Stomach smooth muscle (tissue), 2 donors: ENCODE data around the gene ZFP36L1.

ENCODE experiments used
- H3K27ac ChIP-seq: one replicate; pipeline ENCODE4 v1.7.0; 2013; ENCODE audit warnings: mild to moderate bottlenecking, low read length, inconsistent platforms
- H3K27me3 ChIP-seq, 2 donors: one replicate each; pipeline ENCODE4 v1.7.0; 2013; ENCODE audit warnings: low read length in 2 of 2; ENCODE audit not compliant: insufficient read depth in 2 of 2, control insufficient read depth in 1 of 2
- H3K36me3 ChIP-seq, 2 donors: one replicate each; pipeline ENCODE4 v1.7.0; 2013; ENCODE audit warnings: low read length in 2 of 2; ENCODE audit not compliant: control insufficient read depth in 2 of 2, insufficient read depth in 2 of 2
- H3K4me1 ChIP-seq: one replicate; pipeline ENCODE4 v1.7.0; 2013; ENCODE audit warnings: low read length; ENCODE audit not compliant: control insufficient read depth, insufficient read depth
- H3K4me3 ChIP-seq, 2 donors: one replicate each; pipeline ENCODE4 v1.7.0; 2013; ENCODE audit warnings: low read length in 2 of 2
- H3K9ac ChIP-seq, 2 donors: one replicate each; pipeline ENCODE4 v1.7.0; 2013; ENCODE audit warnings: low read length in 2 of 2, mild to moderate bottlenecking in 1 of 2
- H3K9me3 ChIP-seq, 2 donors: one replicate each; pipeline ENCODE4 v1.7.0; 2013; ENCODE audit warnings: low read length in 2 of 2; ENCODE audit not compliant: control insufficient read depth in 2 of 2
- donor health status: healthy.
- donor health status: Pancreatic carcinoma.

The ZFP36L1 gene

DNA sequence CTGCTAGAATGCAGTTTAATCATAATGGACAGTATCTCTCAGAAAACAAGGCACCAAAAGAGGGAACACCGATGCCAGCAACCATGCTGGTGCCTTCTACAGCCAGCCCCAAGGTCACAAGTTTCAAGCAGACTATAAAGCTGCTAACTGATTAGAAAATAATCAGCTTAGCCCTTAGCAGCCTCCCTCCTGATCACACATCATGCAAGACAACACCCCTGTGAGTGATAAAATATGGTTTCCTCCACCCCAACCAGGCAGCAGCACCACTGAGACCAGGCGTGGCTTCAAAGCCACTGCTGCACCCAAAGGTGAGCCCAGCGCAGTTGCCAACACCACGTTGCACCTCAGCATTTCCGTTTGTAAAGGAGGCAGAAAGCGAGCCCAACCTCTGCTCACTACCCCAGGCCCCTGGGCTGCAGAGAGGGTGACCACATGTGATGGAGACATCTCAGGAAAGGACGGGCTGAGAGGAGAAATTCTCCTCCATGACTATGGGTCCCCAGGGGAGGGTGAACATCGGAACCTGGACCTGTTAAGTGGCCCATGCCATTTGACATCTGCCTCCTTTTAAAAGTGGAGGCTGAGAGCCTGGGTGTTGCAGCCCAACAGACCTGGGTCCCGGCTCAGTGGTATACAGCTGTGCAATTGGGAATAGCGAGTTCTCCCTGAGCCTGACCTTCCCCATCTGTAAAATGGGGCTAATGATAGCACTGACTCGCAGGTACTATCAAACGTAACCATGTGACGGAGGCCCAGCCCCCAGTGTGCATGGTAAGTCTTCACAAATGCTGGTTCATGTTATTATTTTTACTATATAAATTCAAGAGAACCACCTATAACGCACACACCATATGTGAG, 11.5 kb downstream of the ZFP36L1 start:
- peaks cover 45% of the 10 kb centered on the region for H3K4me1 ChIP-seq
- no peaks in the 10 kb centered on the region for H3K27me3 ChIP-seq
- H3K9ac ChIP-seq, result peak overlapping the region; percentile 1 to 21
- H3K9me3 ChIP-seq, result no peaks in the 10 kb centered on the region
- H3K4me3 ChIP-seq, result no peak overlapping the region
- H3K36me3 ChIP-seq, result peaks cover 0 to 2% of the 10 kb centered on the region in 2 donors
- H3K27ac ChIP-seq, result peak overlapping the region; percentile 75

DNA sequence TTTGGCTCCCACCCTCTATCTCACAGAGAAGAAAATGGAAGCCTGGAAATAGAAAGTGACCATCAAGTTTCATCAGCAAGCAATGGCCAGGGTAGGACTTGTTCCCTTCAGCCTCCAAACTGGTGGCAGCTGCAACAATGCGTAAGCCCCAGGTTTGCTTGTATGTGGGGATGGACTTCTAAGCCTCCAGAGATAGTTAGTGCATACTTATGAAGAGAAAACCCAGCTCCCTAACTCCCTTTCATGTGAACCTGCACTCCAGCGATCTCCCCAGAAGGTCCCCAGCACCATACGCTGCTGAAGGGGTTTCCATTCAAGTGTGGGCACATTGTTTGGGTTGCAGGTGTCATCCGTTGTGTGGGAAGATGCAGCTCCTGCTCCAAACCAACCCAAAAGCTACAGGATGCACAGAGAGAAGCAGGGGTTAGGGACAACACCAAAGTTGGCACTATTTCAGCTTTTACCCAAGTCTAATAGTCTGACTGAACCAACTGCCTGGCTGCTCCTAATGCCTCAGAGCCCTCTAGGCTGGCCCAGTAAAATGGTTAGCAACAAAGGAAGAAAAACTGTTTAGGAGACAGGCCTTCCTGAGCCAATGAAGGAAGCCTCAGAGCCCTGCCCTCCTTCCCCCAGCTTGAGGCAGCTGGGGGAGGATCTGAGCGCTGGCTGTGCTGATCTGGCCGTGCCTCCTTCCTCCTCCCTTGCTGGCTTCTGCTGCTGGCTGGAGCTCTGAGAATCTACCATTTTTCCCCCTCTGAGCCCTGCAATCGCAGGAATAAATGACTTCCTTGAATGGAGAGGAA, 12.3 kb downstream of the ZFP36L1 start:
- Histone ChIP-seq H3K9me3 (peaks cover 0 to under 1% of the 10 kb centered on the region in 2 donors), H3K36me3 (no peaks in the 10 kb centered on the region), H3K27me3 (no peaks in the 10 kb centered on the region), H3K4me1 (peaks cover 37% of the 10 kb centered on the region), H3K4me3 (peak overlapping the region in 1 of 2 donors; percentile 10), H3K9ac (peak overlapping the region; percentile 1 to 36), H3K27ac (peak overlapping the region; percentile 75)

DNA sequence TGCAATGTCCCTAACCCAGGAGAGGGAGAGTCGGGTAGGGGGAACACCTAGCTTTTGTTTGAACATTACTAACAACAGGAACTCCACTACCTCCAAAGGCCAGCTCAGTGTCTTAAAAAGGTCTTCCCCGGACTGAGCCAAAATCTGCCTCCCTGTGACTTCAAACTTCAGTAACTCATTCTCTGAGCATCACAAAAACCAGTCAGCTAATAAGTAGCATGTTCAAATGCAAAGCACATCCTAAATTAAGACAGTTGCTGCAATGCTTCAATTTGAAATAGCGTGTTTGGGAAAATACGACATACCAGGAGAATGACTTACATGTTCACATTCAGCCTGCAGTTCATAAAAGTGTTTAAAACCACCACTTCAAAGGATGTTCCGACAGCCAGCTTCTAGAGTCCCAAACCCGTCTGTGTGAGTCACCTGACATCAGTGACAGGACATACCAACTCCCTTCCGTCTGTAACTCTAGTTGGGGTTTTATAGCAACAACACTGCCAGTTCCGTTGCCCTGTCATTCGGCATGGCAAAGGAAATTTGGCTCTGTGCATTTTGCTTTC, 13.0 kb downstream of the ZFP36L1 start:
- Histone ChIP-seq H3K27ac (peak overlapping the region; percentile 75), H3K4me1 (peaks cover 30% of the 10 kb centered on the region)

DNA sequence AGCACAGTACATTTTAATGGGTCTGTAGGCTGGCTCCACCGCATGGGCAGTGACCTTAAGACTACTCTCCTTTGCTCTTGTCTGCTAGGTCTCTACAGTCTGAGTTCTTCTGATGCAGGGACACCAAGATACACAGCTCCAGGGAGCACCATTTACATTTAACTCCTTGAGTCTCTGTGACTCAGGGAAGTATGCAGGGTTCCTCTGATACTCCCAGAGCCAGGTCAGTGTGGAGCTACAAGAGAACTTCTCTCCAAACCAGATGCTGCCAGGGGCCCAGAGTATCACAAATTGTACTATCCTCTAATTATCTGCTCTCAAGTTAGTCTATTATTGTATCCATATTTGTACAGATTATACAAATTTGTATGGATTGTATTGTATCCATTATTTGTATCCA, 15.2 kb downstream of the ZFP36L1 start:
- Histone ChIP-seq H3K9me3 (peaks cover 0 to 8% of the 10 kb centered on the region in 2 donors), H3K4me1 (peaks cover 27% of the 10 kb centered on the region), H3K27me3 (no peaks in the 10 kb centered on the region), H3K9ac (no peak overlapping the region), H3K36me3 (no peaks in the 10 kb centered on the region), H3K27ac (no peak overlapping the region), H3K4me3 (no peak overlapping the region)

More for the DNA sequence above, 13.0 kb downstream of the ZFP36L1 start:
- peak overlapping the region in 1 of 2 donors; percentile 36 for H3K9ac ChIP-seq
- H3K4me3 ChIP-seq, result peak overlapping the region in 1 of 2 donors; percentile 10
- H3K27me3 ChIP-seq, result no peaks in the 10 kb centered on the region
- no peaks in the 10 kb centered on the region for H3K36me3 ChIP-seq
- H3K9me3 ChIP-seq, result peaks cover 0 to 7% of the 10 kb centered on the region in 2 donors

DNA sequence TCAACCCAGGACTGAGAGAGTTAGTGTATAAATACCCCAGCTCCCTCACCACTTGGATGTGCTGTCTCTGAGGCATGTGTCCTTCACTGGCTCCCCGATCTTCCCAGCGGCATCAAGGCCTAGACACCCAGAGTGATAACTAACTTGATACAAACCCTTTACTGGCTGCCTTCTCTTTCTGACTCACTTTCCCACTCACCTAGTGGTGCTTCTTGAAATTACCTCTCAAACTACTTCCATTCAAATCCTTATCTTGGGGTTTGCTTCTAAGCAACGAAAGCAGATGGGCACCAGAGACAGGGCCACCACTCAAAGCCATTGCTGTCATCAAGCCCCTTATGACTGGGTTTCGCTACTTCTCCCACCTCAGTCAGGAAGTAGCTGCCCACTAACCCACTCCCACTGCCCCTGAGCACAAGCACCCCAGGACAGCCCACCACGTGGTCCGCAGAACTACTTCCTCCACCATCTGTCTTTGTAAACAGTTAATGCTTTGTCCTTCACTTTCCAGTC, 17.2 kb downstream of the ZFP36L1 start:
- H3K9me3 ChIP-seq, result peaks cover 0 to 8% of the 10 kb centered on the region in 2 donors
- H3K4me1 ChIP-seq, result peaks cover 11% of the 10 kb centered on the region
- H3K4me3 ChIP-seq, result no peak overlapping the region
- no peaks in the 10 kb centered on the region for H3K27me3 ChIP-seq
- H3K27ac ChIP-seq, result no peak overlapping the region
- H3K36me3 ChIP-seq, result no peaks in the 10 kb centered on the region
- H3K9ac ChIP-seq, result no peak overlapping the region

DNA sequence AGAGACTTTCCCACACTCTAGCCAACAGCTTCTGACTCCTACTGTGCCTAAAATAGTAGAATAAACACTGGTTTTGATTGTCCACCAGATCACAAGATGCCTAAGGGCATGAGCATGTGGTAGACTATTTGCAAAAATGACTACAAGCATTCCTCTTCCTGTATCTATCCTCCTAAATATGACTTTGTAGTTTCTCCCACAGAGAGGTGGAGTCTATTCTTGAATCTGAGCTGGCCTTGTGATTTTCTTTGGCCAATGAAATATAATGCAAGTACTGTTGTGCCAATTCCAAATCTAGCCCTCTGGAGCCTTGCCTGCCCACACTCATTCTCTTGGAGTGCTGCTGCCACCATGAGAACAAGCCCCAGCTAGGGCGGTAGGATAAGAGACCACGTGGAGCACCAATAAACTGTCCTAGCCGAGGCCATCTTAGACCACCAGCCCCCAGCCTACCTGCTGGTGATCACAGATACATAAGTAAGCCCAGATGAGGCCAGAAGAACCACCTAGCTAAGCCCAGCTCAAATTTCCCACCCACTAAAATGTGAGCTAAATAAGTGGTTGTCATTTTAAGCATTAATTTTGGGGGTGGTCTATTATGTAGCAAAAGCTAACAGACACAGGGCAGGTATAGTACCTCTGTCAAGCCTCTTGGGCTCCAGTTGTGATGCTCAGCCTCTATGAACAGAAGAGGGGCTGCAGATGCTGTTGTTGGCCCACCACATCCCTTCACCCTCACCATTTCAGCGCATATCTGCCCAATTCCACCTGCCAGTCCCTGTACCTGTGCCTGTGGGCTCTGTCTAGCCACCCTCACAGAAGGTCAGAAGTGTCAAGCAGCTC, 17.9 kb downstream of the ZFP36L1 start:
- H3K9ac ChIP-seq, result no peak overlapping the region
- H3K27ac ChIP-seq, result no peak overlapping the region
- H3K4me3 ChIP-seq, result no peak overlapping the region
- no peaks in the 10 kb centered on the region for H3K36me3 ChIP-seq
- H3K9me3 ChIP-seq, result peaks cover 0 to 8% of the 10 kb centered on the region in 2 donors
- H3K4me1 ChIP-seq, result peaks cover 4% of the 10 kb centered on the region
- no peaks in the 10 kb centered on the region for H3K27me3 ChIP-seq

DNA sequence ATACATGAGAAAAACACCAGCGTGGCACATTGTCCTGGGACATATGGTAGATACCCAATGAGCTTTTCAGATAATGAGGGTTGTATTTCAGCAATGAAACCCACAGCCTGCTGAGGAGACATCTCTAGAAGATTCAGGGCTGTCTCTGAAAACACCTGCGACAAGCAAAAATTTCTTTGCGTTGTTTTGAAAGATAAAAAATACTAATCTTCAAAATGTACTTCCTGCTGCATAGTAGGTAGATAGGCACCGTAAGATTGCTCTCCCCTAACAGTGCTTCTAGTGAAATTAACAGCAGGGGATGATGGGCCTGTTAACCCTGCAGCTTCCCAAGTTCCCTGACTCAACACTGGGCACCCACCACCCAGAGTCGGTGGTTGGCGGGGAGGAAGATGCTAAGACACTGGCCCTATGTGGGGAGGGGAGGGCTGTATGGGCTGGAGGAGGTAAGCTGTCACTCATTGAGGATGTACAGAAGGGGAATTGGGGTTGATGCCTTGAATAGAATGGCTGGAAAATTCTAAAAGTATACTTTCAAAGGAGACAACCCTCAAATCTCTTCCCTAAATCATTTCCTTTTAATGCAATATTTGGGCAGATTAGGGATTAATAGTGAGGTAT, 20.0 kb downstream of the ZFP36L1 start:
- Histone ChIP-seq H3K9ac (no peak overlapping the region), H3K36me3 (no peaks in the 10 kb centered on the region), H3K9me3 (peaks cover 0 to 8% of the 10 kb centered on the region in 2 donors), H3K4me1 (no peaks in the 10 kb centered on the region), H3K4me3 (no peak overlapping the region), H3K27me3 (no peaks in the 10 kb centered on the region), H3K27ac (no peak overlapping the region)

DNA sequence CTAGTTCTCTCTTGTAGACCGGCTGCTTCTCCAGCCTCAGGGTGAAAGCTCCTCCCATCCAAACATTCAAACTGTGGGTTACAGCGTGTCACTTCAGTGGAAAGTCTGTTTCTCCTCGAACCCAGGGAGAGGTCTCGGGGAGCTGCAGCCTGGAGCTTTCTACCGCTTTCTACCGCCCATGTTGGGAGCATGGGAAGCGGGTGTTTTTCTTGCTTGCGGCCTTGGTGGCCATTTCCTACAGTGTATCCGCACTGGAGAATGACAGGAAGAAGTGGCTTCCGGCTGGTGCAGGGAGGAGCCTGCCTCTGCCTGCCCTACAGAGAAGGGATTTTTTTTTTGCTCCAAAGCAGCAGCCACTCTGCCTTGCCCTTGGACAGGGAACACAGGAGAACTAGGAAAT, 21.2 kb downstream of the ZFP36L1 start:
- peaks cover 0 to 8% of the 10 kb centered on the region in 2 donors for H3K9me3 ChIP-seq
- no peaks in the 10 kb centered on the region for H3K27me3 ChIP-seq
- no peaks in the 10 kb centered on the region for H3K4me1 ChIP-seq
- H3K4me3 ChIP-seq, result no peak overlapping the region
- H3K9ac ChIP-seq, result no peak overlapping the region
- H3K27ac ChIP-seq, result no peak overlapping the region
- H3K36me3 ChIP-seq, result no peaks in the 10 kb centered on the region

DNA sequence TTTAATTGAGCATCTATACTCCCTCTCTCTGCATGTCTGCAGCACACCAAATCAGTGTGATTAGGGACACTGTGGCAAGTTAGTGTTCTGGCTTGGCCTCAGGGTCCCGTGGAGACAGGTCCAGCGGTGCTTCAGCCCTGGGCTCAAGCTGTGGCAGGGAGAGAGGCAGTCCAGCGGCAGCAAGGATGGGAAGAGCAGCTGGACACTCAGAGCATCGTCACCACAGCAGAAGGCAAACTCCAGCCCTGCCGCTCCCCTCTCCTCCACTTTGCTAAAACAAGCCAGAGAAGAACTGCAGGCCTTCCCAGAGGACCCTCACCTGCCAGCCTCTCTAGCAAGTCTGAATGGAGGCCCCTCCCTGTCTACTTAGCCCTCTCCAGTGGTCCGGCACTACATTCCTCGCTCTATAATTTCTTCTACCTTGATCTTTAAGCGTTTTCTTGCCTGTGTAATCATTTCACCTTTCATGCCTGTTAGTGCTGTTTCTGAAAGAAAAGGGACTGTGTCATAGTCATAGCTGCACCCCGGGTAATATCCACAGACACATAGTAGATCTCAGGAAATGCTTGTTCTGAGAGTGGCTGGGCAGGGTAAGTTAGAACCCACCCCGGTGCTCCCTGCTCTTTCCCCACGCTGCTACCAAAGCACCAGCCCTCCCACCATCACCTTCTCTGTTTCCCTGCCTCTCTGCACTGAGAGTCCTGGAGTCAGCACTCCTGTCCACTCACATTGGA, 22.1 kb downstream of the ZFP36L1 start:
- Histone ChIP-seq H3K4me1 (no peaks in the 10 kb centered on the region), H3K4me3 (no peak overlapping the region), H3K36me3 (no peaks in the 10 kb centered on the region), H3K9ac (no peak overlapping the region), H3K27ac (no peak overlapping the region), H3K27me3 (no peaks in the 10 kb centered on the region), H3K9me3 (peaks cover 0 to 8% of the 10 kb centered on the region in 2 donors)
